ENCODE results near the gene HDAC9.

HDAC9 gene

DNA sequence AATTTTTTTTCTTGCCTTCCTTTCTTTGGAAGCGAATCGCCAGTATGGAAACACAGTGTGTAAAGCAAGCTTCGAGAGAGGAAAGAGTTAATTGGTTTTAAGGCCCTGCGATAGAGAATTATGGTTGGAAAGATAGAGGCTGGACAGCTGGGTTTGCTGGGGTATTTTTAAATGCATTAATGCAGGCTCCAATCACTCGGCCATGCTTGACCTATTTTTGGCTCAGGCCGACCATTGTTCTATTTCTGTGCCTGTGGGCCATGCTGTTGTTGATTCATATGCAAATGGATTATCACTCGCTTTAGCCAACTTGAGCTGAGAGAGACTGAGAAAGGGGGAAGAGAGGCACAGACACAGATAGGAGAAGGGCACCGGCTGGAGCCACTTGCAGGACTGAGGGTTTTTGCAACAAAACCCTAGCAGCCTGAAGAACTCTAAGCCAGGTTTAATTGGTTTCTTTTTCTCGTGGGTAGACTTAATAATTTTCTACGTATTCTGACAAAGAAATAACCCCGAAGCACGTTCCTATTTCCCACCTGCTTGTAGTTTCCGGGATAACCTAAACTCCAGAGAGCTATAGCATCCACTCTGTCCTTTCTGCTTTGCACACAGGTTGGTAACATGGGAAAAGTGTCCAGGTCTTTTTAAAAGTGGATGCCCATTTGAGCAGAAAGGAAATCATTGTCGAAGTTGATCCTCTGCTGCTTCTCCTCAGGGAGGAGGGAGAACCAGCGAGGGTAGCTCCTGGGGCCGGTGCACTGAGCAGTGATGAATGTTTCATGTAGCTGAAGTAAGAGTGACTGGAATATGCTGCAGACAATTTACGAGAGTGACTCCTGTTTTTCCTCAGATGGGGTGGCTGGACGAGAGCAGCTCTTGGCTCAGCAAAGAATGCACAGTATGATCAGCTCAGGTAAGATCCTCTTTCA lies at the start of gene HDAC9:
HDAC9 (plus strand) TSS at position 338 of the 929 bp plus-strand sequence; CDS start at position 892, 554 bp downstream.
- DNase-seq (ENCODE audit: low read depth), result no peak

DNA sequence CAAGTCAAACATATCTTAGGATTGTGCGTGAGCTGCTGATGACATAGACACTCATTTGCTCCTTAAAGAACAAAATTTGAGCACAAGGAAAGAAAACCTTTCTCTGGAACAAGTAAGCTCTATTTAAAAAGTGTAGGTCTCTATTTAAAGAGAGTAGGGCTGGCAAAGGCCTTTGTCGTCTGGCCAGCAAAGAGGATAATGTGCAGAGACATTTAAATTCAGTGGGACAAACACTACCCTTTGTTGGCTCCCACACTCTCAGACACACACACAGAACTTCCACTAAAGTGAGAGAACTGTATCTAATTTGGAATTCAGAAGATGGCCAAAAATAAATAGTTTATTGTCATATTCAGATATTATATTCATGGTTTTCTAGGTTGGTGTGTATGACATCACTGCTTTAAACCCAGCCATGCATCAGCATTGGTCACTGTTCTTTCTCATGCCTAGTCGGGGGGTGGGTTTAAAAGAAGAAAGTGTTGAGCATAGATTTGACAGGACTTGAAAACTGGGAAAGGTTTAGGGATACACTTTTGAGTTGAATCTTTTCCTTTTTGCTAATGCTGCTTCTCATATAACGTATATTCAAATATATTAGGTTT lies 49.5 kb upstream of the HDAC9 start:
- no peak for DNase-seq (ENCODE audit: low read depth)

DNA sequence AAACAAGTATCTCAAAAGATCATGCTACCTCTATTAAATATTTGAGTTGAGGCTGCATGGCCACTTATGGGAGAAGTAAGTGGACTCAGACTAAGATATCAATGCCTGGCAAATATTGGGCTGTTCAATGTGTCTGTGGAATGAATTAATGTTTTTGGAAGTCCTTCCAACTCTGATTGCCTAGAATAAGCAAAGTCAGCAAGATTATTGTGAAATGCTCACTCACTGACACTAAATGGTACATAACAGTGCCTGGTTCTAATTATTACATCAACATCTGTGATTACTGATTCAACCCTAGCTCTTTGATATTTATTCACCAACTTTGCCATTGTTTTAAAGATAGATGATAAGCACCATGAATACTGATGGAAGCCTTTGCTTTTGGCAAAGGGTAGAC lies 45.5 kb upstream of the HDAC9 start:
- DNase-seq (ENCODE audit: low read depth), result no peak

DNA sequence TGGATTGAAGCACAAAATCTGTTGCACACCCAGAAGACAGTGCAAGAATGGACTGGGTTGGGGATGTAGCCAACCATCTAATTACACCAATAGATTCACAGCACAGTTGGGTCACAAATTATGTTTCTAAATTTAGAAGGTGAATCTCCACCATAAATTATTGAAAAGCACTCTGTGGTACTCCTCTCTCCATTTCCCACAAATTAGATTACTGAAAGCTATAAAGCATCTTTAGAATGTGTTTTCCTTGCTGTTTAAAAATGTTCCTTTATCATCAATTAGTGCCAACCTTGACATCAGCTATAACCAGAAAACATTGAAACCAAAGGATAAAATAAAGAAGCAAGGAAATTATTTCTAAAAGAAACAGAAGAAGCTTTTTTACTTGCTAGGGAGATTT lies 39.9 kb upstream of the HDAC9 start:
- DNase-seq (ENCODE audit: low read depth), result no peak

DNA sequence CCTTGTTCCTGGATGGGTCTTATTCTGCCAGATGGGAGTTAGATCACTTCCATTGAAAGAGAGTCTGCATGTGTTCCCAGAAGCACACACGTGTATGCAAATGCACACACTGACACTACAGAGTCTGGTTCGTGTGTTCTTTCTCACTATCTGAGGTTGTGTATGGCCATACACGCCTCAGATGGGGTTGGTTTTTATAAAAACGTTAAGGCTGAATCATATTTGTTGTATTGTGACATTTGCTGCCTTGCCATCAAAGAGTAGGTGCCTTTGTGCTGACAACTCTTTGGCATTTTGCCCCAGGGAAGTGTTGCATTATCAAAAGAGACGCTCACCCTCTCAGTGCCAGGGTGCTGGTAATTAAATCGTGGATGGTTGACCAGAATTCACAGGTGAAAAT lies 37.7 kb upstream of the HDAC9 start:
- no peak for DNase-seq (ENCODE audit: low read depth)

DNA sequence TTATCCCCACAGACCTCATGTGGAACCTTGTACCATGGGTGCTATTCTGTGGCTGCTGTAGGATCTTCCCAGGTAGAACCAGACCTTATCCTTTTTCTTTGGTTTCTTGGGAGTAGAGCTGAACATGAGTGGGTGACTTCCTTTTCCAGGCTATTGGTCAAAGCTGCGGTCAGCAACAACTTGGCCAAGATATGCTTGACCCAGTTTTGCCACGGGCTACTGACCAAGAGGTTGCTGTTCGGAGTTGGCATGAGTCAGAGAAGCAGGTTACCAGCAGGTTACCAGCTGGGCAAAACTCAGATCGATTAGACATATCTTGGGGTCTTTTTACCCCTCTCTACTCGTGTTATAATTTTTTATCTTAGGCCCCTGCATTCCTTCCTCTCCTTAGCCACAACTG lies 36.7 kb upstream of the HDAC9 start:
- no peak for DNase-seq (ENCODE audit: low read depth)

DNA sequence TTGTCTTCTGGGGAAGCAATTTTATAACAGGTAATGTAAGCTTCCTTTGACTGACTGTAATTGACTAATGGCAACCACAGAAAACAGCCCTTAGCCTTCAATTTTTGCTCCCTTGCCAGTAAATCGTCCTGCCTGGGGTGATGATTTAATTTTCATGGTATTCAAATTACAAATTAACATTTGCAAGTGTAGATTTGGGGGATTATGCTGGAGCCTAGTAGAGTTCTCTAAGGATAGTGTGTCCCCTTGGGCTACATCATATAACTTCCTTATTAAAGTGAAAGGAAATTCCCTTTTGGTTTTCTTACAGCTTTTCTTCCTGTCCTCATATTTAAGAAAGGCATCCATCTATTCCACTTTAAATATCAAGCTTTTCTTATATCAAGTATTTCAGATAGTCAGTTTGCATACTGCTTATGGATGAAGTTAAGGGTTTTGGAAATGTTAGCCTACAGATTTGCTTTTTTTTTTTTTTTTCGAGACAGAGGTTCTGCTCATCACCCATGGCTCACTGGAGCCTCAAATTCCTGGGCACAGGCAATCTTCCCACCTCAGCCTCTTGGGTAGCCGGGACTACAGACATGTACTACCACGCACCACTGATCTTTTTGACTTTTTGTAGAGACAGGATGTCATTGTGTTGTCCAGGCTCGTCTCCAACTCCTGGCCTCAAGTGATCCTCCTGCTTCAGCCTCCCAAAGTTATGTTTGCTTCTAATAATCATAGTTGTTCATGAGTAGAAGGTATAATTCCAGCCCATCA lies 35.9 kb upstream of the HDAC9 start:
- DNase-seq (ENCODE audit: low read depth), result no peak

DNA sequence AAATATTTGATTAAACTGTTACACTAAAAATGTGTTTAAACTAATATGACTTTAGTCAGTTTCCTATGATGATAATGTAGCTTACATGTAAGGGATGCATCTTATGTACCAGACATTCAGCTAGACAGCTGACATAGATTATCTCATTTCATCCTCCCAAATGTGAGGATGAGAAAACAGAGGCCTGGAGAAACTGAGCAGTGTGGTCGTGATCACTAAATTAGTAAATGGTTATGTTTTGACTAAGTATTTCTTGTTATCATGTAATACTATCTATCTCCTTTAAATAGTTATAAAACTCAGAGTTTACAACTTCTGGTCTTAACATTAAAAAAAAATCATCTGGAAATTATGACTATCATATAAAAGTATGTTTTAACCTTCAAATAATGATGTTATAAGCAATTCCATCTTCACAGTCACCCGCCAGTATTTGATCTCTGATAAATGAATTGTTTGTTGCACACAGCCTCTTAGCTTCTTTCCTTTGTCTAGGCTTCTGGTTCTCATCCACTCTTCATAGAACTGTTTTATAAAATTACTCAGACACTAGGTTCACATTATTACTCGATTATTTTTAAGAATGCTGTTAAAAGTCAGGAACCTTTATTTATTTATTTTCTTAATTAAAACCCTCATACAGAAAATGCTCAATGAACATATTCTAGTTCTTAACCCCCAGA lies 33.6 kb upstream of the HDAC9 start:
- no peak for DNase-seq (ENCODE audit: low read depth)

DNA sequence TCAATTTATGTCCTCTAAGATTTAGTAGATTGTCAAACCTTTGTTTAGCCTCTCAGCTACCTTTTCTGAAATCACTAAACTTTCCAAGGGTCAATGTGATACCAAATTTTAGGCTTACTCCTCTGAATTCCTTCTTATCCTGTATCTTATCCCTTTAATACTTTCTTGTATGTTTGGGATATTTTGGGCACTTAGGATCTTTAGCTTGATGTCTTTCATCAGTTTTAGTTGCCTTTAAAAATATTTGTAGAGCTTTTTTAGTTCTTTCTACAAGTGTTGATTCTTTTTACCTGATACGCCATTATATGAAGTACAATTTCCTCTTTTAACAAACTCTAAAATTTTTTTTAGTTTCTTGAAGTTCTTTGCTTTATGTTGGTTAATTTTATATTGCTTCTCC lies 30.7 kb upstream of the HDAC9 start:
- no peak for DNase-seq (ENCODE audit: low read depth)

DNA sequence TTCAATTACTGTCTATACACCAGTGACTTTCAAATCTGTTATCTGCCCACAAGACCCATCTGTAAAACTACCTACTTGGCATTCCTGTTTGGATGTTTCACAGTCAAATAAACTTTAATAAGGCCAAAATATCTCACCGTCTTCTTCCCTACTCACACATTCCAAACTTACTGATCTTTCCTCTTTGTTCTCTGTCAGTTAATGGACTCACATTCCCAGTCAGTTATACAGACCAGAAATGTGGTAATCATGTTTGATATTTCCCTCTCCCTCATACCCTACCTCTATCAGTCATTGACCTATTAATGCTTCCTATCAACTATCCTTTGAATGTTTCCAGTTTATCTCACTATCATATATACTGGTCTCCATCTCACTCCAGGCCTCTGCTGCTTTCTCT lies 28.5 kb upstream of the HDAC9 start:
- DNase-seq (ENCODE audit: low read depth), result no peak

DNA sequence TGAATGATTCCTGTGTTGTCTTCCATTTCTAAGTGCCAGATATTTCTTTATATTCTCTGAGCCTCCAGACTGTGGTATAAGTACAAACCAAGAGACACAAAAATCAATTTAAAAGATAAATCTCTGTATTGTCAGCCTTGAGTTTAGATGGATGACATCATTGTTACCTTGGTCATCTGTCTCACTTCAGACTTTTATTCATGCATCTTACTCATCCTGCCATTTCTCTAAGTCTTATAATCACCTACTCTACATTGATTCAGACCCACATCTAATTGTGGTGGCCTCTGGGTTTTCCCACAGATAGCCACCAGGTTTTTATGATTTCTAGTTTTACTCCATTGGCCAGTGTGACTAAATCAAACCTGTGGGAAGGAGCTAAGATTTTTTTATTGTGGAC lies 26.8 kb upstream of the HDAC9 start:
- DNase-seq (ENCODE audit: low read depth), result no peak

DNA sequence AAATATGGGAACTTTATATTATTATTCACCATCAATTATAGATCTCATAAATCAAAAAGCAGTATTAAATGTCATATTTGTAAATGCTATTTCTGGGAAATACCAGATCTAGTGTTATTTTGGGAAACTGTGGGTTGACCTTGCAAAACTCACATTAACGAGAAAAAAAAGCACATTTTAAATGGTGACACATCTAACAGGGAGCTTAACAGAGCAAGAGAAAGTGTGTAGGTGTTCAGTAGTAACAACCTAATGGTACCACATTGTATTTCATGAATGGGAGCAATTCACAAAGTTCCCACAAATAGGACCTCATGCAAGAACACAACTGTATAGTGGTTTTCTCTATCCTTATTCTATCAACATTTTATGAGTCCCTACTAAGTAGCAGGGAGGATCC lies 26.2 kb upstream of the HDAC9 start:
- DNase-seq (ENCODE audit: low read depth), result no peak

DNA sequence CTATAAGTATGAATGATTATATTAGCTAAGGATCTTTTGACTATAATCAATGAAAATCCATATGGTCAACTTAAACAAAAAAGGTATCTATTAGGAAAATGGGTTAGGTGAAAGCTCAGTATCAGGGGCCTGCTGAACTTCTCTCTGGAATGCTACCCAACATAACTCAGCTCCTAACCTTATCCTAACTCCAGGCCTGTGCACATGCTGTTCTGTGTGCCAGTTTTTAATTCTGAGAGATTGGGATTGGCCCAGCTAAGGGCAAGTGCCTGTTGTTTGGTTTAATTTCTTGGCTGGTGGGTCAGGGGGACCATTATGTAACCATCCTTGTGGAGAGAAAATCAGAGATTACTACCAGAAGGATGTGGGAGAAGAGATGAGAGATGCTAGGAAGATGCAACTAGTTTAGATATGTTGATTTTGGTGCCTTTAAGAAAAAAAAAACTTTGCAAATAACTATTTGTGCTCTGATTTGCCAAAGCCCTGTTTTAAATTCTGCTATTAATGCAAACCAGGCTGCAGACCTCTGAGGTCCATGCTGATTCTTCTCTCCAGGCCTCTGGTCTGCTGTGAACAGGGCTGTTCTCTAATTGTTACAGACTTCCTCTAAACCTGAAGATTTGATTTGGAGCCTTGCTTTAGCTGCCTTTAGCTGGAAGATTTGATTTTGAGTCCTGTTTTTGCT lies 23.9 kb upstream of the HDAC9 start:
- no peak for DNase-seq (ENCODE audit: low read depth)

DNA sequence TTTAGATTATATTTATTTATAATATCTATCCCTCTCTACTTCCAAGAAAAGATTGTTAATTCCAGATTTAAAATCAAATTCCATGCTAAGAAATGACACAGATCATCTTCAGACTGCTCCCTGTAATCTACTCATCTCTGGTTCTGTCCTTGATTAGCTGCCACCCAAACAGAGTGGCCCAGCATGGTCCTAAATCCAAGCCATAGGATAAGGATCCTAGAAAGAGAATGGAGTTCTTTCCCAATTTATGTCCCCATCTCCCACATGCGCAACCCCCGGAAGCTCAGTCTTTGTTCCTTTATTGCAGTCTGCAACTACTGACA lies 23.4 kb upstream of the HDAC9 start:
- DNase-seq (ENCODE audit: low read depth), result no peak

DNA sequence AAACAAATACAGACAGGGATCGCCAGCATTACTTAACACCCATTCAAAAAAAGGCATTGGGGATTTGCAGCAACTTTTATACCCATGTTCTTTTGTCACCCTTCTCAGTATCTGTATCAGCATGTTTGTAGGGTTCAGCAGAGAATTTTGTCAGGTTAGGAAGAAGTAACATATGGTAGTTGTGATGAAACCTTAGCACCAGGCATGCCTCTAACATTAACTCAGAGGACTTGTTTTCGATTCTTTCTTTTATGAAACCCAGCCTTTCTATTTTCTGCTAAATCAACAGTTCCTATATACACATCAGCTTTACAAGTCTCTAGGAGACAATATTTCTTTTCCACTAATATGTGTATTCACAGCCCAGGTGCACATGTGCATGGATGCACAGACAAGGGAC lies 22.4 kb upstream of the HDAC9 start:
- no peak for DNase-seq (ENCODE audit: low read depth)

DNA sequence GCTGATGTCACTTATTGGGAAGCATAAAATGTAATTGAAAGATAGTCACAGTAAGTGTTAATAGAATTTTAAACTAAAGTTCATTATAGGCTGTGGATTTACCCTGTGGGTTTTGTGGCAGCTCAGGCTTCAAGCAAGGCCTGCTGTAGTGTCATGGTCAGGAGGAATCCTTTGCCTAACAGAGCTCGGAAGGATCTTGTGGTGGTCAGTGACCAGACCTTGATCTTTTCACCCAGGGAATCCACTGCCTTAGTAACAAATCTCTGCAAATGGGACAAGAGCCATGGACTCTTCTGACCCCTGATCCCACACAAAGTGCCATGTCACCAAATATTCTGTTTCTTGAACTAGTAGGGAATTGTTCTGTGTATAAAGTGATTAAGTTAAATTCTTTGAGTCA lies 20.6 kb upstream of the HDAC9 start:
- DNase-seq (ENCODE audit: low read depth), result no peak

DNA sequence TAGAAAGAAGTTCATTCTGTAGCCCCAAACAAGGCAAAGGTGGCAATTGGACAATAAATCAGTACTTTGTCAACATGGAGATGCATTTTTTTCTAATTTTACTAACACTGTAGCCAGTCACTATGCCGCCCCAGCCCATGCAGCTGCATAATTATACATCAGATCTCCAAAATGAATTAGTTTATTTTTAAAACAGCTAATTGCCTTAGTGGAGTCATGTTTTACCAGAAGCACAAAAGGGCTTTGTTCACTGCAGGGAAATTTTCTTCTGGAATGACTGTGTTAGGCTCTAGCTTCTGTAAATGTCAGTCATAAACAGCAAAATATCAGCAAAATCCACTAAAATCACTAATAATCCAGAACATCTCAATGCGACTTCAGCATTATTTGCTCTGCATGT lies 20.1 kb upstream of the HDAC9 start:
- no peak for DNase-seq (ENCODE audit: low read depth)

DNA sequence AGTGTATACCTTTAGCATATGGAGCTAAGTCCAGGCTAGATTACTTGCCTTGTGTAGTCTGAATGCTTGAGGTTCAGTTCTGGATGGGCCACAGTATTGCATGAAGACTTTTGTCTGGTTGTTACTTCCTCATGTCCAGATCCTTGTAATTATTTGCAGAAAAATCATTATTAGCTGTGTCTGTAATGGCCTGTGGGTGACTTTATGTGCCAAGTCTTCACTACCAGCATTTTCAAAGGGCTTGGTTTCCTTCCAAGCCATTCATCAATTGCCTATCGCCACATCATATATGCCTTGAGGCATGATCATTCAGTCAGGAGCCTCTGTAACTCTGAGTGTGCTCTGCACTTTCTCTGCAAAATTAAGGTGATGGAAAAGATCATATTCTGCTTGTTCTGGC lies 13.8 kb upstream of the HDAC9 start:
- no peak for DNase-seq (ENCODE audit: low read depth)

DNA sequence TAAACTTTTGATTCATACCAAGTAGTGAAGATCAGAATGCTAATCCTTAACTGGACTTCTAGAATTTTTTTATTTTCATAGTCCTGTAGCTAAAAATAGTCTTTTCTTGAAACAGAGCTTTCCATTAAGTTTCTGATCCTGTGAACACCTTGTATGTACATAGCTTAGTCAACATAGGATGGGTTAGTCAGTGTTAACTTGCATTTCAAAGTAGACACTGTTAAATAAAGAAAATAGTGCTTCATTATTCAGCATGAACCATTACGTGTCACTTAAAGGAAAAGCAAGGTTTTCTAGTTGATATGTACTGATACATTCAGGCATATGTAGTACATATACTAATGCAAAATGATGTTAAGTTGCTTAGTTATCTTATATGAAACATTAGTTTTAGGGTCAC lies 7.5 kb upstream of the HDAC9 start:
- DNase-seq (ENCODE audit: low read depth), result no peak

DNA sequence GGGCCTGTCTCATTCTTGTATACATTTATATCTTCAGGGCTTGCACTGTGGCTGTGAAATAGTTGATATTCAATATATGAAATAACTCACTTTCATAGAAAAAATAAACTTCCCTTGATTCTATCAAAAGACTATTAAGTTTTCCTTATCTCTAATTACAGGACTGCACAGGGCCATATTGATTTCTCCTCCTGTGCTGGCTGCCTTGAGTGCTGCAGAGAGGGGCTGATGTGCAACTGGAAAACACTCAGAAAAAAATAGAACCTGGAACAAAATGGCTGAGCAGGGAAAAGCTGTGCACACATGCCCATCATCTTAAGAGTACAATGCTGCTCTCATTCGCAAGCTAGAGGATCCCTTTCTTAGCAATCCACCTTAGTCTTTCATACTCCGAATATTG lies 5.9 kb upstream of the HDAC9 start:
- DNase-seq (ENCODE audit: low read depth), result no peak

DNA sequence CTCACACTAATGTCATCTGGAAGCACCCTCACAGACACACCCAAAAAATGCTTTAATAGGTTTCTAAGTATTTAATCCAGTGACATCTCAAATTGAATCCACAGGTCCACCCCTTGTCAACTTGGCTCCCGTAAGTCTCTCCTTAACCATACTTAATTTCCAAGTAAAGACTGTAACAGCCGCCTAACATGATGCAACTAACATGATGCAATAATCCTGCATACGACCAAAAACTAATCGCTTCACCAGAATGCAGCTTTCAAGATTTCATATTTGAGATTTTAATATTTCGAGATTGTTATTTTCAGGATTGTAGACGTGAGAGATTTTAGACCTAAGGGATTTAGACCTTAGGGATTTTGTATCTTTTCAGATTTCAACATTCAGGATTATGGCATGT lies 3.7 kb upstream of the HDAC9 start:
- no peak for DNase-seq (ENCODE audit: low read depth)

DNA sequence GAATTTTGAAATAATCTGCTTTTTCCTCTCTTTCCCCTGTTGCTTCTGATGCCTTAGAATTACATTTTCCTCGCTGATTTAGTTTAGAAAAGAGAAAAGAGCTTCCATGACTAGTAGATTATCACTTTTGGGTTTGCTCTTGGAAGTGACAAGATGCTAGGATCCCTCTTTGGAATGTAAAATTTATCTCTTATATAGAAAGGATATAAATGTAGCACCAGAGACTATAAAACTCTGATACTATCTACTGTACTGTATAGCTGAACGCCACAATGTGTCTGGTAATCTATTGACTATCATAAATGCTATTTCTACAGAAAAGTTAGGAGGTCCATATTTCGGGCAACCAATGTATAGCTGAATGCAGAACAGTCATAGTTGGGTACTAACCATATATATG lies 1.1 kb upstream of the HDAC9 start:
- DNase-seq (ENCODE audit: low read depth), result no peak

Data from activated T-helper 1 cell treated with Interleukin-2 at 50 U/mL for 16 hours (primary cell).